GM18508 (cell line): ENCODE measurements around the gene TDRD9.

Experiments used
- ATAC-seq: cut with Tn5 transposase; IDR thresholded peaks from one replicate; pipeline ENCODE4 v1.9.1; 2021; ENCODE audit warnings: moderate number of reproducible peaks; ENCODE audit not compliant: insufficient read depth, unreplicated experiment

TDRD9 gene

GRCh38 chr14:104019029-104019428 lies 90.8 kb downstream of the TDRD9 start:
- ATAC-seq = no peak

DNA sequence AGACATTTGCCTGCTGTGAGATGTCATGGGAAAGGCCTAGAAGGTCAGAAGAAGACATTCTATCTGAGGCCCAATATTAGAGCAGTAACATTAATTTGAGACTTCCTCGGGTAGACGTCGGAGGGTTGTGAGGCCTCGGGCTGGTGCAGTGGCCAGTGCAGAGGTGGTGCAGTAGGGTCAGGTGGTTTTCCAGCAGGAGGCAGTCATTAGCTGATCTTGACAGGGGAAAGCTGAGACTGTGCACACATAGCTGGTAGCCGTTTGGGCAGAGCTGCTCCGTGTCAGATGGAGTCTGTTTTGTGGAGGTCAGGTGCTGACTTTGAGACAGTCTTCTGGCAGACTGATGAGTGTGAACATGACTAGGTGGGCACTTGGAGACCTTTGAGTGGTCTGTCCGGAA lies 91.5 kb downstream of the TDRD9 start:
- no peak for ATAC-seq

DNA sequence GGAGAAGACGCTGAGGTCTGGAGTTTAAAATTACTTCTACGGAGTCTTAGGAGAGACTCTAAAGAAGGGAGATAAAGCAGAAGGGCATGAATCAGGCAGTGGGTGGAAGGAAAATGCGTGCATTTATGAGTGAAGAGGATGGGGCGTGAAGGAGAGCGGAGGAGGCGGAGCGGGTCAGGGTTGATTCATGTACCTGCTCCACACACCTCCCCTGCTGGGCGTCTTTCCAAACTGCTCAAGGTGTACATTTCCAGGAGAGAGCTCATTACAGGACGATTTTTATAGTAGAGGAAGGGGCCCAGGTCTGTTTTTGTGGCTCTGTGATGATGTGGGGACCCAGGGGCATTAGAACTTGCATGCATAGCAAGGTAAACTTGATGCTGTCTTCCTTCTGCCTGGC lies 92.2 kb downstream of the TDRD9 start:
- no peak for ATAC-seq

GRCh38 chr14:104023325-104024055 lies 95.2 kb downstream of the TDRD9 start:
- ATAC-seq = no peak

DNA sequence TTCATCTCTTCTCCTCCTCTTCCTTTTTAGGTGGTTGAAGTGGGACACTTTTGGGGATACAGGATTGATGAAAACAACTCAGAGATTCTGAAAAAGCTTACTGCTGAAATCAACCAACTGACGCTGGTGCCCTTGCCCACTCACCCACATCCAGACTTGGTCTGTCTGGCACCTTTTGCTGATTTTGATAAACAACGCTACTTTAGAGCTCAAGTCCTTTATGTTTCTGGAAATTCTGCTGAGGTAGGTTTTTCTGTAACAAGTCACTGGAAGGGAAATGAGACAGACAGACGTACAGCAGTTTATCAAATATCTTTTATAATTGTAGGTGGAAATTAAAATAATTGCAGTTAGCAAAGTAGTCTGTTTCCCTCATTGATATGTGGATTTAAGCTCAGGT lies 97.3 kb downstream of the TDRD9 start:
- ATAC-seq = no peak

DNA sequence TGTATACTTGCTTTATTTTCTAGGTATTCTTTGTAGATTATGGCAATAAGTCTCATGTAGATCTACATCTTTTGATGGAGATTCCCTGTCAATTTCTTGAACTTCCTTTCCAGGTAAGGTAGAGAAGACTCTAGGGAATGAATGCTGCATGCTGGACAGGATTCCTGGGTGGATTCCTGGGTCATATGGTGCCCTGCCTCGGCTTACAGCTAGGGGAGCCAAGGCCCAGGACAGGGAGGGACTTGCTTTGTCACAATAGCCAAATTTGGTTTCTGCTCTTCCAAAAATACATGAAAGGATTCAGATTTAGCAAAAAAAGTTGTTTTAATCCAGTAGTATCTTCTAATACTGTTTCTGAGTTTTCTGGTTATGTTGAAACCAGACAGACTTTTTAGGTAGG lies 97.8 kb downstream of the TDRD9 start:
- ATAC-seq = no peak

GRCh38 chr14:104030958-104031357 lies 102.7 kb downstream of the TDRD9 start:
- ATAC-seq = no peak

GRCh38 chr14:104031384-104031783 lies 103.1 kb downstream of the TDRD9 start:
- ATAC-seq = no peak

- ATAC-seq = no peak
Observed at GRCh38 chr14:104034976-104035699, 106.9 kb downstream of the TDRD9 start.

GRCh38 chr14:104036212-104036611 lies 108.0 kb downstream of the TDRD9 start:
- no peak for ATAC-seq

DNA sequence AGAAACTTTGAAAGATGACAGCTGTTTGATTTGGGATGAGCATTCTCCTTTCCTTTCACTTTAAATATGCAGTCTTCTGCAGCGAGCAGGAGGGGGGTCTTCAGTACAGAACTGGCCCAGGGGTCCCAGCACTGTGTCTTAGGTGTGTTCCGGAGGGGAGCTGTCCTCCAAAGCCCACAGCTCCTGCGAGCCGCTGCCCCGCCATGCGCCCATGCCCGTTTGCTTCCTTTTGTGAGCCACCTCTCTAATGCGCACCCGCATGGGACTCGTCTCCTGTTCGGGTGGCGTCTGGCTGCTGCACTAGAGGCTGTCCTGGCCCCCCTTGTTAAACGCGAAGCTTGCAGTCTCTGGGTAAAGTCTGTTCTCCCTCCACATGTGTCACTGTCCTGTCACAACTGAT lies 108.8 kb downstream of the TDRD9 start:
- no peak for ATAC-seq

- no peak for ATAC-seq
Observed at GRCh38 chr14:104037903-104038302, 109.6 kb downstream of the TDRD9 start.

- ATAC-seq = no peak
Observed at GRCh38 chr14:104039214-104039613, 111.0 kb downstream of the TDRD9 start.

DNA sequence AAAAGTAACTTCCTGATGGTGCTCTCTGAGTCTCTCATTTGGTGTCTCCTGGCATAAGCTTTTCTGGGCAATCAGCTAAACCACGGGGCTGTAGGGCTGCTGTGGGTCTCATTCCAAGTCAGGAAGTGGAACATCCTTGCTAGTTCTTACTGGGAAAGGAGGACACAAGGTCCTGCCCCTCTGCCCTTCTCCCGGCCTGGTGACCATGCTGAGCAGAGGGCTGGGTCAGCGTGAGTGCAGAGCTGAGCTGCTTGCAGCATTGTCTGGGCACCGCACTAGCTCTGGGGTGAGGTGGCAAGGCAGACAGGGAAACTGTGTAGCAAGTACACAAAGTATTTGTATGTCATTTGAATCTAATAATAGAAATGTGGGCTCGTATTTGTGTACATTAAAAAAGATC lies 112.3 kb downstream of the TDRD9 start:
- ATAC-seq = no peak

DNA sequence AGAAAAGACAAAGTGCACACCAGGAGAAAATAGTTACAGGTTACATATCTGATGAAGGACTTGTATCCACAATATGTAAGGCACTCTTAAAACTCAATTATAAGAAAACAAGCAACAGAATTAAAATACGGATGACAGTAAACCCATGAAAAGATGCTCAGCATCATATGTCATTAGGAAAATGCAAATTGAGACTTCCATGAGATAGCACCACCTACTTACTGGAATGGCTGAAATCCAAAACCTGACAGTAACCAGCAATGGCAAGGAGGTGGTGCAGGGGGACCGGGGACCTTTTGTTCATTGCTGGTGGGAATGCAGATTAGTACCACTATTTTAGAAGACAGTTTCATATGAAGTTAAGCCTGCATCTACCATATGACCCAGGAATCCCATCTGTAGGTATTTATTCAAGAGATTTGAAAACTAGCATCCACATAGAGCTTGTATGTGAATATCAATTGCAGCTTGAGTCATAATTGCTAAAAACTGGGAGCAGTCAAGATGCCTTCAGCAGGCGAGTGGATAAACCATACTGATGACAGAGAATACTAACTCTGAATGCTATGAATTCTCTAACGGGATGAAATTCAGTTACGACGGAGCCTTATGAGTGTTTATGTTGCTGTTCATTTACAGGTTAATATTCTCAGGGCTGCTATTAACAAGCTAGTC lies 113.3 kb downstream of the TDRD9 start:
- no peak for ATAC-seq

- no peak for ATAC-seq
Observed at GRCh38 chr14:104044016-104044415, 115.8 kb downstream of the TDRD9 start.

GRCh38 chr14:104047761-104048160 lies 119.5 kb downstream of the TDRD9 start:
- ATAC-seq = no peak

DNA sequence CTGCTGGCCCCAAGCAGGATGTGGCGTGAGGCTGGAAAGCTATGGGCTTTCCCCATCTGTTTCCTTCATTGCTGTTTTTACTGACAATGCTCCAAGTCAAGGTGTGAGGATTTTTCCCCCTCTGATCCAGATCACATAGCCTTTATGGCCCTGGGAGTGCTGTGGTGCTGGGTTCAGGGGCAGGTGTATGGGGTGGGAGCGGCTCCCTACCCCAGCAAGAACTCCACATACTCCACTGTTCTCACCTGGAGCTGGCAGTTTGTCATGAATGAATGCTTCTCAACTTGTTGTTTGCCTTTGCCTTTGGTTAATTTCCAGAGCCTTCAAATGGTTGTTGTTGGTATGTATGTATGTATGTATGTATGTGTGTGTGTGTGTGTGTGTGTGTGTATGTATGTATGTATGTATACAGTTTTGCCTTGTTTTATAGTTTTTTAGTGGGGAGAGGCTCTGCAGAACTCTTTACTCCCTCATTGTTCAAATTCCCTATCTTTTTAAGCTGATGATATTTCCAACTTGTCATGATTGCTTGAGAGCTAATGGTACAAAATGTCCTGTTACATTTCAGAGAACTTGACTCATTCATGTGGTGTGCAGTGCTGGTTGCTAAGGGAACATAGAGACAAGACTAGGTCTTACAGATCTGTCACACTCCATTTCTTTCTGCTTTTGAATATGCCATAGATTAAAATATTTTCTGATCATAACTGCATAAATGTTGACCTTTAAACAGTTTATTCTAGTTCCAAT lies 120.7 kb downstream of the TDRD9 start:
- no peak for ATAC-seq

- no peak for ATAC-seq
Observed at GRCh38 chr14:104049576-104050240, 121.5 kb downstream of the TDRD9 start.

GRCh38 chr14:104051092-104051813 lies 123.0 kb downstream of the TDRD9 start:
- no peak for ATAC-seq
